Mammary epithelial cell (primary cell): ENCODE data around the gene NOM1.

Experiments used
- EZH2 ChIP-seq: IDR thresholded peaks from 2 replicates; pipeline ENCODE4 v1.6.1; 2012; ENCODE audit warnings: low read length, inconsistent platforms, borderline replicate concordance
- TF ChIP-seq, protein P1 (sequence below), 2 donors: IDR thresholded peaks in 1 of 2; conservative IDR thresholded peaks in 1 of 2; 2 replicates each; pipeline ENCODE4 v1.5.1; 2011 to 2012; ENCODE audit warnings: inconsistent platforms in 2 of 2, low read length in 2 of 2, mild to moderate bottlenecking in 2 of 2, control low read depth in 1 of 2, low read depth in 1 of 2; ENCODE audit not compliant: insufficient read depth in 1 of 2; ENCODE audit errors: extremely low read depth in 1 of 2

GRCh38 chr7:157006205-157006747 lies 56.8 kb downstream of the NOM1 start:
- TF ChIP-seq, protein P1, sequence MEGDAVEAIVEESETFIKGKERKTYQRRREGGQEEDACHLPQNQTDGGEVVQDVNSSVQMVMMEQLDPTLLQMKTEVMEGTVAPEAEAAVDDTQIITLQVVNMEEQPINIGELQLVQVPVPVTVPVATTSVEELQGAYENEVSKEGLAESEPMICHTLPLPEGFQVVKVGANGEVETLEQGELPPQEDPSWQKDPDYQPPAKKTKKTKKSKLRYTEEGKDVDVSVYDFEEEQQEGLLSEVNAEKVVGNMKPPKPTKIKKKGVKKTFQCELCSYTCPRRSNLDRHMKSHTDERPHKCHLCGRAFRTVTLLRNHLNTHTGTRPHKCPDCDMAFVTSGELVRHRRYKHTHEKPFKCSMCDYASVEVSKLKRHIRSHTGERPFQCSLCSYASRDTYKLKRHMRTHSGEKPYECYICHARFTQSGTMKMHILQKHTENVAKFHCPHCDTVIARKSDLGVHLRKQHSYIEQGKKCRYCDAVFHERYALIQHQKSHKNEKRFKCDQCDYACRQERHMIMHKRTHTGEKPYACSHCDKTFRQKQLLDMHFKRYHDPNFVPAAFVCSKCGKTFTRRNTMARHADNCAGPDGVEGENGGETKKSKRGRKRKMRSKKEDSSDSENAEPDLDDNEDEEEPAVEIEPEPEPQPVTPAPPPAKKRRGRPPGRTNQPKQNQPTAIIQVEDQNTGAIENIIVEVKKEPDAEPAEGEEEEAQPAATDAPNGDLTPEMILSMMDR (conservative IDR thresholded peaks at IDR 0.05 in 1 of 2, IDR thresholded peaks at IDR 0.05 in 1 of 2; ENCODE audit: extremely low read depth in 1 of 2, insufficient read depth in 1 of 2, low read depth in 1 of 2, low read length in 2 of 2) = no peak
- TF ChIP-seq EZH2 = no peak
